ENCODE data around the gene N4BP2.

GRCh38 chr4:40173470-40173875 lies 116.8 kb downstream of the N4BP2 start:
- no peak for TF ChIP-seq CTCF (IDR thresholded peaks at IDR 0.05)
- TF ChIP-seq ZBTB33 (IDR thresholded peaks at IDR 0.05; ENCODE audit: borderline replicate concordance, low read depth) = no peak

All from SK-N-SH (cell line).